ENCODE measurements around the gene STX3. TPM values are rescaled to one million over a fixed set of nuclear protein-coding genes. Genes with fewer than 3 reads are reported as not detected.

Gene STX3
- total RNA-seq, 1 experiment from 2014 or later = 178 TPM

DNA sequence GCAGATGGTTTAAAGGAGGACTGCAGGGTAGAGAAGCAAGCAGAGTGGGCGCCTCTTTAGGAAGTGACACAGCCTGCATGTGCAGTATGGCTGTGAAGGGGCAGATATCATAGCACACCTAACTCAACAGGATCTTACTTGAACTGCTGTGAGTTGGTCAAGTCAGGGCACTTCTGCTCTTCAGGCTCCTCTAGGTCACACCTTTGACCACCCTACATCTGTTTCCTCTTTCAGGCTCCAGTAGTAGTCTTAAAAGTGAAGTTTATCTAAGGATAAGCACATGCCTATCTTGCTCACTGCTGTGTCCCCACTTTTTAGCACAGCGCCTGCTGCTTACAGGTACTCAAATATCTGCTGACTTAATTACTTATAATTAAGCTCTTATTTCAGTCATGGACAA, 48.9 kb downstream of the STX3 start:
- H3K4me1 Mint-ChIP-seq (ENCODE audit: low read depth, unreplicated experiment) = peaks cover 26% of the 10 kb centered on the region
- H3K9me3 ChIP-seq = no peaks in the 10 kb centered on the region
- ChIA-PET POLR2A (no interaction called here), CTCF (interaction anchor here (0.8 to 1.8 kb wide), 2 partner anchors 49 to 135 kb away, joined by 4 to 8 read pairs; partner anchors contain the start of genes PATL1 and STX3)
- peaks cover 8% of the 10 kb centered on the region; the same call in 1 of the 2 replicates for H3K36me3 ChIP-seq (ENCODE audit: control insufficient read depth, insufficient read depth, low read length)
- H3K4me1 ChIP-seq = 0 out of 2 replicates have a peak, but pooled peaks cover 14% of the 10 kb centered on the region
- H3K4me3 Mint-ChIP-seq (ENCODE audit: unreplicated experiment) = no peak overlapping the region
- no peaks in the 10 kb centered on the region for H3K27me3 ChIP-seq (replicated peaks; ENCODE audit: control insufficient read depth, insufficient read depth, low read length)
- no TSS peak for BruUV-seq (replicated peaks)
- H3K4me3 ChIP-seq (ENCODE audit: low read depth, low read length) = no peak overlapping the region
- no peak overlapping the region for H3K27ac Mint-ChIP-seq (ENCODE audit: unreplicated experiment)
- H3K27me3 Mint-ChIP-seq (ENCODE audit: insufficient read depth, unreplicated experiment) = no peaks in the 10 kb centered on the region
- H3K9me3 Mint-ChIP-seq (ENCODE audit: unreplicated experiment) = no peaks in the 10 kb centered on the region
- intact Hi-C loops (cut with micrococcal nuclease; ENCODE audit: unreplicated experiment) = no loop called here
- no peak for DNase-seq
- TF ChIP-seq, protein P1, sequence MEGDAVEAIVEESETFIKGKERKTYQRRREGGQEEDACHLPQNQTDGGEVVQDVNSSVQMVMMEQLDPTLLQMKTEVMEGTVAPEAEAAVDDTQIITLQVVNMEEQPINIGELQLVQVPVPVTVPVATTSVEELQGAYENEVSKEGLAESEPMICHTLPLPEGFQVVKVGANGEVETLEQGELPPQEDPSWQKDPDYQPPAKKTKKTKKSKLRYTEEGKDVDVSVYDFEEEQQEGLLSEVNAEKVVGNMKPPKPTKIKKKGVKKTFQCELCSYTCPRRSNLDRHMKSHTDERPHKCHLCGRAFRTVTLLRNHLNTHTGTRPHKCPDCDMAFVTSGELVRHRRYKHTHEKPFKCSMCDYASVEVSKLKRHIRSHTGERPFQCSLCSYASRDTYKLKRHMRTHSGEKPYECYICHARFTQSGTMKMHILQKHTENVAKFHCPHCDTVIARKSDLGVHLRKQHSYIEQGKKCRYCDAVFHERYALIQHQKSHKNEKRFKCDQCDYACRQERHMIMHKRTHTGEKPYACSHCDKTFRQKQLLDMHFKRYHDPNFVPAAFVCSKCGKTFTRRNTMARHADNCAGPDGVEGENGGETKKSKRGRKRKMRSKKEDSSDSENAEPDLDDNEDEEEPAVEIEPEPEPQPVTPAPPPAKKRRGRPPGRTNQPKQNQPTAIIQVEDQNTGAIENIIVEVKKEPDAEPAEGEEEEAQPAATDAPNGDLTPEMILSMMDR (IDR thresholded peaks at IDR 0.05; ENCODE audit: insufficient read depth in 1 of 2, low read depth in 1 of 2, low read length in 1 of 2, severe bottlenecking in 1 of 2, unreplicated experiment in 1 of 2) = no peak
- peaks cover 95% of the 10 kb centered on the region for H3K36me3 Mint-ChIP-seq (ENCODE audit: insufficient read depth, unreplicated experiment)

DNA sequence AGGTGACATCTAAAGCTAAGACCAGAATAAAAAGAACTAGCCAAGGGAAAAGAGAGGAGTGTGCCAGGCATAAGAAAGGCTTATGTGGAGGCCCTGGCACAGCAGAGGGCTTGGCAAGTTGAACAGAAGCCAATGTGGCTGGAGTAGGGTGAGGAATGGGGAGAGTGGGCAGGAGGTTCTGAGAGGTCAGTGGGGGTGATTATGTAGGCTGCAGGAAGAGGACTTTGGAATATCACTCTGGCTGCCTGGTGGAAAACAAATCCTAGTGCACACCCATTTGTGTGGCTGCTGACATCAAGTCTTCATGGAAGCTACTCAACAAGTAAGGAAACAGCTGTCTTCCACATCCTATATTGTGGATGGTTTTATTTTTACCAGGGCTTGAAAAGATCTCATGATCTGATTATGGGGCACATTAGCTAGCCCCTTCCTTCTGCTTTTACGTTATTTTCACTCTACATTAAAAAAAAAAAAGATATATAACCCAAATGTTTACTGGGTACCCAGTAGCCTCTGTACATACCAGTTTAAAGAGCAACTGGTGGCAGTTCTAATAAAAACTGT, 52.0 kb downstream of the STX3 start:
- H3K36me3 Mint-ChIP-seq (ENCODE audit: insufficient read depth, unreplicated experiment) = peaks cover 89% of the 10 kb centered on the region

DNA sequence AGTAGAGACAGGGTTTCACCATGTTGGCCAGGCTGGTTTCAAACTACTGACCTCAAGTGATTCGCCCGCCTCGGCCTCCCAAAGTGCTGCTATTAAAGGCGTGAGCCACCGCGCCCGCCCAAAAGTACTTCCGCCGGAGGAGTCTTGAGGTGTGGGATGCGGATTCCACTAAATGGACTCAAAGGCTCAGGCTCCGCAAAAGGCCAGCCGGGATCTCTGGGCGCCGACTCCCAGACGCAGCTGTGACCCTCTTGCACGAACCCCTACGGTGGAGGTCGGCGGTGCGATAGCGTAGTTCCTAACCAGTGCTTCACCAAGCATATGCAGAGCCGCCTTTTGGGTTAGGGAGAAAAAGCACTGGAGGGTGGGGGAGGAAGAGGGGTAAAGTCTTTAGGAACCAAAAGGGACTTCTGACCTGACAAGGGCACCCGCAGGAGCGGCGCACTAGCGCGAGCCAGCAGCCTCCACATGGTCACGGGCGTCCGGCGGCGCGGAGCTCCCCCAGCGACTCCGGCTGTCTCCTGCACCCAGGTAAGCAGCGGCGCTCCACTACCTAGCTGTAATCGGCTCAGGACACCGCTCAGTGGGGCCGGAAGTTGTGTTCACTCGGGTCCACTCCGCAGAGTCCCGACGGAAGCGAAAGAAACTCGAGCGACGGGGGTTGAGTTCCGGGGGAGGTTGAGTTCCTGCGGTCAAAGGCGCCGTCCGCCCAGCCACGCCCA, 55.2 kb downstream of the STX3 start, which contains the start of gene MRPL16:
TSS of gene MRPL16 (minus strand) at position 590 of the 722 bp plus-strand sequence. CDS start at position 470, 120 bp downstream.
- TF ChIP-seq, protein P1 (IDR thresholded peaks at IDR 0.05; ENCODE audit: insufficient read depth in 1 of 2, low read depth in 1 of 2, low read length in 1 of 2, severe bottlenecking in 1 of 2, unreplicated experiment in 1 of 2) = peak; percentile 38 to 72
- intact Hi-C loops (cut with micrococcal nuclease; ENCODE audit: unreplicated experiment) = loop anchor here (5.0 kb wide), 1 partner anchor 258 kb away; no protein-coding TSS in a partner anchor
- H3K4me3 ChIP-seq (ENCODE audit: low read depth, low read length) = peak within 1 kb of the TSS; percentile 83
- BruUV-seq (replicated peaks) = no TSS peak
- peaks cover 37% of the 10 kb centered on the region for H3K4me1 Mint-ChIP-seq (ENCODE audit: low read depth, unreplicated experiment)
- CTCF ChIA-PET = interaction anchor here (0.6 to 2.0 kb wide), 8 partner anchors 13 to 194 kb away, joined by 3 to 13 read pairs (median 4); partner anchors contain the start of genes PATL1 and STX3
- DNase-seq = peak; percentile 95 to 97
- peaks cover 27% of the 10 kb centered on the region for H3K4me1 ChIP-seq
- POLR2A ChIA-PET = interaction anchor here (0.5 to 1.4 kb wide), 5 partner anchors 9 to 261 kb away, joined by 3 to 6 read pairs (median 4); partner anchors contain the start of genes PATL1 and STX3
- no peaks in the 10 kb centered on the region for H3K27me3 ChIP-seq (replicated peaks; ENCODE audit: control insufficient read depth, insufficient read depth, low read length)
- H3K4me3 Mint-ChIP-seq (ENCODE audit: unreplicated experiment) = peak within 1 kb of the TSS; percentile 96
- H3K9me3 Mint-ChIP-seq (ENCODE audit: unreplicated experiment) = no peaks in the 10 kb centered on the region
- peaks cover 67% of the 10 kb centered on the region for H3K36me3 Mint-ChIP-seq (ENCODE audit: insufficient read depth, unreplicated experiment)
- no peaks in the 10 kb centered on the region for H3K9me3 ChIP-seq
- H3K27me3 Mint-ChIP-seq (ENCODE audit: insufficient read depth, unreplicated experiment) = no peaks in the 10 kb centered on the region
- peak within 1 kb of the TSS; percentile 97 for H3K27ac Mint-ChIP-seq (ENCODE audit: unreplicated experiment)
- peaks cover 5% of the 10 kb centered on the region; the same call in 1 of the 2 replicates for H3K36me3 ChIP-seq (ENCODE audit: control insufficient read depth, insufficient read depth, low read length)

More for the DNA sequence above, 52.0 kb downstream of the STX3 start:
- Mint-ChIP-seq H3K9me3 (ENCODE audit: unreplicated experiment) (no peaks in the 10 kb centered on the region), H3K4me1 (ENCODE audit: low read depth, unreplicated experiment) (peaks cover 26% of the 10 kb centered on the region), H3K27ac (ENCODE audit: unreplicated experiment) (peak overlapping the region; percentile 85), H3K4me3 (ENCODE audit: unreplicated experiment) (no peak overlapping the region), H3K27me3 (ENCODE audit: insufficient read depth, unreplicated experiment) (no peaks in the 10 kb centered on the region)
- no TSS peak for BruUV-seq (replicated peaks)
- Histone ChIP-seq H3K9me3 (no peaks in the 10 kb centered on the region), H3K4me3 (ENCODE audit: low read depth, low read length) (no peak overlapping the region), H3K4me1 (peaks cover 19% of the 10 kb centered on the region), H3K36me3 (ENCODE audit: control insufficient read depth, insufficient read depth, low read length) (peaks cover 8% of the 10 kb centered on the region; the same call in 1 of the 2 replicates), H3K27me3 (replicated peaks; ENCODE audit: control insufficient read depth, insufficient read depth, low read length) (no peaks in the 10 kb centered on the region)
- POLR2A ChIA-PET = interaction anchor here (0.6 kb wide), 1 partner anchor 224 kb away, joined by 3 read pairs; no protein-coding TSS in a partner anchor
- intact Hi-C loops (cut with micrococcal nuclease; ENCODE audit: unreplicated experiment) = no loop called here
- TF ChIP-seq, protein P1 (IDR thresholded peaks at IDR 0.05; ENCODE audit: insufficient read depth in 1 of 2, low read depth in 1 of 2, low read length in 1 of 2, severe bottlenecking in 1 of 2, unreplicated experiment in 1 of 2) = no peak
- CTCF ChIA-PET = no interaction called here
- DNase-seq = no peak

Data from Caco-2 (cell line).